AG04450 (cell line): ENCODE results near the gene CHCHD3. TPM values are rescaled to one million over a fixed set of nuclear protein-coding genes. Genes with fewer than 3 reads are reported as not detected.

ENCODE experiments used
- CTCF ChIA-PET: fragments of 300-600, 350-600 bp; formaldehyde crosslinking; extraction: SDS; loops from one replicate; lab custom pipeline; 2022; ENCODE audit warnings: antibody characterized with exemption, inconsistent platforms; lab: Charles Lee
- POLR2A ChIA-PET: fragments of 350-600 bp; formaldehyde crosslinking; extraction: SDS; loops from one replicate; lab custom pipeline; 2021; ENCODE audit warnings: antibody characterized with exemption, inconsistent platforms; lab: Yijun Ruan, JAX
- DNase-seq: peaks from one replicate; pipeline ENCODE4 v3.0.0-alpha.2; 2011; ENCODE audit warnings: low read depth, low spot score
- H3K27ac ChIP-seq: one replicate; pipeline ENCODE4 v1.5.1; 2012; ENCODE audit warnings: low read depth, low read length, control low read depth
- H3K27me3 ChIP-seq: one replicate; pipeline ENCODE4 v1.6.0; 2012; ENCODE audit warnings: low read length; ENCODE audit not compliant: control insufficient read depth, insufficient read depth
- H3K4me3 ChIP-seq: 2 replicates; pipeline ENCODE4 v1.5.1; 2011; ENCODE audit warnings: mild to moderate bottlenecking, low read depth, low read length, control low read depth
- H3K9me3 ChIP-seq: 2 replicates; pipeline ENCODE4 v1.5.1; 2012; ENCODE audit warnings: low read length; ENCODE audit not compliant: control insufficient read depth, insufficient read depth
- polyA plus RNA-seq: library from polyadenylated mRNA; depleted of rRNA; stranded (reverse); fragments of >200 nt; gene quantifications from 2 replicates; pipeline ENCODE4 v1.2.3, GENCODE V29; 2011
- TF ChIP-seq, protein P1 (sequence below): IDR thresholded peaks from 2 replicates; pipeline ENCODE4 v1.5.1; 2011; ENCODE audit warnings: low read depth, low read length, control low read depth, inconsistent platforms

Gene CHCHD3
- polyA plus RNA-seq, 1 experiment, result 77.8 TPM

DNA sequence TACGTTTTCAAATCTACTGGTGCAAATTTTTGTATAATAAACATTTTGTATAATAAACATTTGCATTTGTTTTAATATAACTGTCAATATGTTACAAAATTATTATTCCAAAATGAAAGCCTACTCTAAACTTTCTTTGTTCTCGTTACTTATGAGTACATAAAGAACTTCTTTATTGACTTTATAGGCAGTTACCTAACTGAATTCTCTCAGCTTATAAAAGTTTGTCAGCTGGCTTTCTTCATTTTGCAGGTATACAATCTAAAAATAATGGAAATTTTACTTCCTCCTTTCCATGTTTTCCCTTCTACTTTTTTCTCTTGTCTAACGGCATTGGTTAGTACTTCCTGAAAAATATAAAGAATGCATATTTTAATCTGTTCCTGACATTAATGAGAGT lies 137.1 kb downstream of the CHCHD3 start:
- CTCF ChIA-PET, result no interaction called here
- TF ChIP-seq, protein P1, sequence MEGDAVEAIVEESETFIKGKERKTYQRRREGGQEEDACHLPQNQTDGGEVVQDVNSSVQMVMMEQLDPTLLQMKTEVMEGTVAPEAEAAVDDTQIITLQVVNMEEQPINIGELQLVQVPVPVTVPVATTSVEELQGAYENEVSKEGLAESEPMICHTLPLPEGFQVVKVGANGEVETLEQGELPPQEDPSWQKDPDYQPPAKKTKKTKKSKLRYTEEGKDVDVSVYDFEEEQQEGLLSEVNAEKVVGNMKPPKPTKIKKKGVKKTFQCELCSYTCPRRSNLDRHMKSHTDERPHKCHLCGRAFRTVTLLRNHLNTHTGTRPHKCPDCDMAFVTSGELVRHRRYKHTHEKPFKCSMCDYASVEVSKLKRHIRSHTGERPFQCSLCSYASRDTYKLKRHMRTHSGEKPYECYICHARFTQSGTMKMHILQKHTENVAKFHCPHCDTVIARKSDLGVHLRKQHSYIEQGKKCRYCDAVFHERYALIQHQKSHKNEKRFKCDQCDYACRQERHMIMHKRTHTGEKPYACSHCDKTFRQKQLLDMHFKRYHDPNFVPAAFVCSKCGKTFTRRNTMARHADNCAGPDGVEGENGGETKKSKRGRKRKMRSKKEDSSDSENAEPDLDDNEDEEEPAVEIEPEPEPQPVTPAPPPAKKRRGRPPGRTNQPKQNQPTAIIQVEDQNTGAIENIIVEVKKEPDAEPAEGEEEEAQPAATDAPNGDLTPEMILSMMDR, result no peak
- DNase-seq, result no peak
- POLR2A ChIA-PET, result no interaction called here
- Histone ChIP-seq H3K27ac (no peak overlapping the region), H3K9me3 (no peaks in the 10 kb centered on the region), H3K27me3 (no peaks in the 10 kb centered on the region), H3K4me3 (no peak overlapping the region)

DNA sequence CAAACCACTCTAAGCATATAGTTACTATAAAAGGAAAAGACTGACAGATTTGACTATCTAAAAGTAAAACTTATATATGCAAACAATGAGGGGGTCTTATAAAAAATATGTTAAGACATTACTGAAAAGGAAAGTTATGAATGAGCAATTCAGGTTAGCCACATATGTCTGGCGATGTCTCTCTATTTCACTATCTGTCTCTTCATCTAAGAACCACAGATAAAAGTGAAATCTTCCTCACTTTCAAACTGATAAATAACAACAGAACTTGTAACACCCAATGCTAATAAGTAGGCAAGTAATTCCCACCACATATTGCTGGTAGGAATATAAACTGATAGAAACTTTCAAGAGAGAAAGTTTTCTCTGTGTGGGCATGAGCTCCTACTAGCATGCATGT lies 138.2 kb downstream of the CHCHD3 start:
- TF ChIP-seq, protein P1, result no peak
- Histone ChIP-seq H3K9me3 (no peaks in the 10 kb centered on the region), H3K27ac (no peak overlapping the region), H3K4me3 (no peak overlapping the region), H3K27me3 (no peaks in the 10 kb centered on the region)
- ChIA-PET CTCF (no interaction called here), POLR2A (no interaction called here)
- DNase-seq, result no peak

DNA sequence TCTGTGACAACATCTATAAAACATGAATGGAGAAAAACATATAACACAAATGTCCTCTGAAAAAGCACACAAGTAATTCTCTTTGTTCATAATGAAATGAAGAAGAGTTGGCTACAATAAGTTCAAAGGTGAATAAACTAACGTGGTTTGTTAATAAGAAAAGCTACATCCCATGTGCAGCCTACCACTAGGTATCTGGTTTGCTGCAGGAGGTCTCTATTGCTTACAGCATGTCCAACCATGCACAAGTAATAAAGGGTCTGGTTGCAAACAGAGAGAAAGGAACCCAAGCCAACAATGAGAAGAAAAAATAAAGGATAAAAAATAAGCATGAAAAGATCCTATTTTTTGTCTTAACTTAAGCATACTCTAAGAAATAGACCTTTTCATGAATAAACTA lies 139.2 kb downstream of the CHCHD3 start:
- TF ChIP-seq, protein P1, result no peak
- Histone ChIP-seq H3K4me3 (no peak overlapping the region), H3K27ac (no peak overlapping the region), H3K27me3 (no peaks in the 10 kb centered on the region), H3K9me3 (no peaks in the 10 kb centered on the region)
- no peak for DNase-seq
- CTCF ChIA-PET, result interaction anchor here (0.6 kb wide), 1 partner anchor 67 kb away, joined by 5 read pairs; no protein-coding TSS in a partner anchor
- POLR2A ChIA-PET, result no interaction called here

DNA sequence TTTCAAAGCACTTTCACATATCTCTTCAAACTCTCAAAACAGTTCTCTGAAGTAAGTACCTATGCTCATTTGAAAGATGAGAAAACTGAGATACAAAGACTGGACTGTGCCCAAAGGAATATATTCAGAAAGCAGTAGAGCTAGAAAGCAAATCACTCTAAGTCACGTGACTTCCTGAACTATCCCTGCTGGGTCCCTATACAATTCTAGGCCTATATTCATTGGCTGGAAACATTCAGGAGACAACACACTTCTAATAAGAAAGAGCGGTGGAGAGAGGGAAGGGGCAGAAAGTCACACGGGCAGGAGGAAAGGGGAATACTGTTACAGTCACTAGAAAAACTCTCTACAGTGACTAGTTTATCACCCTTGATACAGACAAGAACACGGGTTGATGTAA lies 140.0 kb downstream of the CHCHD3 start:
- H3K27ac ChIP-seq, result no peak overlapping the region
- TF ChIP-seq, protein P1, result no peak
- ChIA-PET CTCF (interaction anchor here (0.6 kb wide), 1 partner anchor 67 kb away, joined by 5 read pairs; no protein-coding TSS in a partner anchor), POLR2A (no interaction called here)
- no peak overlapping the region for H3K4me3 ChIP-seq
- DNase-seq, result no peak
- no peaks in the 10 kb centered on the region for H3K27me3 ChIP-seq
- no peaks in the 10 kb centered on the region for H3K9me3 ChIP-seq

DNA sequence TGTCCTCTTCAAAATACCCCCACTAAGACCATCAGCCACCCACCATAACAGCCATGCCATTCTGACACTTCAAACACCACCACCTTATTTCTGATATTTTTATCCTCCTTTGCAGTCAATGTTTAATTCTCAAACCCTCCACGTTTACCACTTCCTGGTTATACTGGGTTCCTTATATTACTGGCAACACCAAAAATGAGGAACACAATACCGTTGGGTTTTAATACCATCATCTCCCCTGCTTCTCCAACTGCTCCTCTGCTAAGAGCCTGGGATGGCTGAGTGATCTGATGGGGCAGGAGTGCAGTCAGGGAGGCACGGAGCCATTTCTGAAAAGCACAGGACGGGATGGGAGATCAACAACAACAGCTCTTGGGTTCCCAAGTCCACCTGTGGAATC lies 140.5 kb downstream of the CHCHD3 start:
- H3K27me3 ChIP-seq, result no peaks in the 10 kb centered on the region
- no peak for DNase-seq
- CTCF ChIA-PET, result no interaction called here

More for the DNA sequence above, 140.5 kb downstream of the CHCHD3 start:
- H3K27ac ChIP-seq, result no peak overlapping the region
- POLR2A ChIA-PET, result no interaction called here
- TF ChIP-seq, protein P1, result no peak
- H3K4me3 ChIP-seq, result no peak overlapping the region
- no peaks in the 10 kb centered on the region for H3K9me3 ChIP-seq
